Hepatocyte (in vitro differentiated cells): Measurements from ENCODE around the gene ATG10. TPM values are rescaled to one million over a fixed set of nuclear protein-coding genes. Genes with fewer than 3 reads are reported as not detected.

Experiments
- DNase-seq: peaks from one replicate; pipeline ENCODE4 v3.0.0-alpha.2; 2016; ENCODE audit warnings: low spot score
- H2AFZ ChIP-seq: fragments of 200-600 bp; sonication (generic); 2 replicates; pipeline ENCODE4 v1.6.0; 2016; ENCODE audit warnings: antibody characterized with exemption, mild to moderate bottlenecking
- H3K27ac ChIP-seq: fragments of 200-600 bp; sonication (generic); 2 replicates; pipeline ENCODE4 v1.5.1; 2016; ENCODE audit warnings: mild to moderate bottlenecking
- H3K27me3 ChIP-seq: fragments of 200-600 bp; sonication (generic); 2 replicates; pipeline ENCODE4 v1.6.1; 2016
- H3K36me3 ChIP-seq: fragments of 200-600 bp; sonication (generic); replicated peaks from 2 replicates; pipeline ENCODE4 v1.5.1; 2016; ENCODE audit warnings: low read depth; ENCODE audit not compliant: insufficient read depth
- H3K4me1 ChIP-seq: fragments of 200-600 bp; sonication (generic); 2 replicates; pipeline ENCODE4 v1.5.1; 2016; ENCODE audit warnings: mild to moderate bottlenecking, moderate library complexity; ENCODE audit not compliant: insufficient read depth
- H3K4me2 ChIP-seq: fragments of 200-600 bp; sonication (generic); 2 replicates; pipeline ENCODE4 v1.6.0; 2016
- H3K4me3 ChIP-seq: fragments of 200-600 bp; sonication (generic); 2 replicates; pipeline ENCODE4 v1.5.1; 2016; ENCODE audit warnings: mild to moderate bottlenecking
- H3K79me2 ChIP-seq: fragments of 200-600 bp; sonication (generic); 2 replicates; pipeline ENCODE4 v1.6.0; 2017; ENCODE audit warnings: mild to moderate bottlenecking
- H3K9me2 ChIP-seq: fragments of 200-600 bp; sonication (generic); replicated peaks from 2 replicates; pipeline ENCODE4 v1.6.0; 2017; ENCODE audit warnings: mild to moderate bottlenecking; ENCODE audit not compliant: insufficient read depth
- H3K9me3 ChIP-seq: fragments of 200-600 bp; sonication (generic); 2 replicates; pipeline ENCODE4 v1.5.1; 2016; ENCODE audit warnings: low read depth, mild to moderate bottlenecking
- H4K20me1 ChIP-seq: fragments of 200-600 bp; sonication (generic); 2 replicates; pipeline ENCODE4 v1.6.0; 2016; ENCODE audit warnings: mild to moderate bottlenecking; ENCODE audit not compliant: insufficient read depth, poor library complexity, severe bottlenecking
- CTCF ChIP-seq: fragments of 200-600 bp; sonication (generic); IDR thresholded peaks from 2 replicates; pipeline ENCODE4 v1.5.1; 2016; ENCODE audit warnings: antibody characterized with exemption, mild to moderate bottlenecking; ENCODE audit not compliant: poor library complexity
- EZH2 ChIP-seq: fragments of 200-600 bp; sonication (generic); IDR thresholded peaks from 2 replicates; pipeline ENCODE4 v1.6.1; 2016; ENCODE audit warnings: antibody characterized with exemption, mild to moderate bottlenecking, borderline replicate concordance
- EZH2phosphoT487 ChIP-seq: fragments of 200-600 bp; sonication (generic); IDR thresholded peaks from one replicate; pipeline ENCODE4 v1.6.1; 2018; ENCODE audit warnings: antibody characterized with exemption, mild to moderate bottlenecking, low read depth, moderate library complexity; ENCODE audit not compliant: unreplicated experiment, severe bottlenecking
- WGBS: methylation state at CpG from one replicate; pipeline ENCODE4 v1.1.6; 2016; ENCODE audit warnings: low lambda C conversion rate; ENCODE audit errors: missing lambda C conversion rate; 5-methylcytosine and 5-hydroxymethylcytosine counted together
- polyA plus RNA-seq: library from polyadenylated mRNA; unstranded; fragments of >200 nt; fragmentation: Nextera tagmentation; extraction: Ambion mirVana; gene quantifications from 2 replicates; pipeline ENCODE4 v1.2.1, GENCODE V29; 2016
- total RNA-seq: library from RNA; depleted of rRNA; stranded (reverse); fragments of >200 nt; gene quantifications from 2 replicates; pipeline ENCODE4 v1.2.3, GENCODE V29; 2014

Gene ATG10
- total and polyA plus RNA-seq, 2 experiments from 2014 or later: 11.8 to 13.0 TPM

GRCh38 chr5:82068723-82069122 is 96.9 kb downstream of the ATG10 start:
- no peaks in the 10 kb centered on the region for H3K4me1 ChIP-seq
- WGBS: 93% methylated on average over 2 of the region's 2 CpGs
- H3K27ac ChIP-seq: no peak overlapping the region
- H3K27me3 ChIP-seq: no peaks in the 10 kb centered on the region
- no peaks in the 10 kb centered on the region for H3K79me2 ChIP-seq
- H3K9me3 ChIP-seq: no peaks in the 10 kb centered on the region
- no peak overlapping the region for H2AFZ ChIP-seq
- no peaks in the 10 kb centered on the region for H3K36me3 ChIP-seq
- no peak overlapping the region for H3K4me3 ChIP-seq
- H3K4me2 ChIP-seq: no peak overlapping the region
- no peaks in the 10 kb centered on the region for H4K20me1 ChIP-seq
- no peak for DNase-seq
- H3K9me2 ChIP-seq: no peaks in the 10 kb centered on the region
- TF ChIP-seq EZH2phosphoT487 (no peak), EZH2 (no peak), CTCF (no peak)

GRCh38 chr5:82072138-82072537 is 100.3 kb downstream of the ATG10 start:
- no peak overlapping the region for H3K4me2 ChIP-seq
- H3K27ac ChIP-seq: no peak overlapping the region
- 49% methylated on average over 2 of the region's 2 CpGs for WGBS
- no peaks in the 10 kb centered on the region for H3K9me2 ChIP-seq
- no peaks in the 10 kb centered on the region for H3K36me3 ChIP-seq
- no peaks in the 10 kb centered on the region for H3K27me3 ChIP-seq
- H2AFZ ChIP-seq: no peak overlapping the region
- no peak overlapping the region for H3K4me3 ChIP-seq
- H4K20me1 ChIP-seq: no peaks in the 10 kb centered on the region
- TF ChIP-seq CTCF: no peak
- TF ChIP-seq EZH2: no peak
- no peaks in the 10 kb centered on the region for H3K79me2 ChIP-seq
- H3K4me1 ChIP-seq: no peaks in the 10 kb centered on the region
- H3K9me3 ChIP-seq: no peaks in the 10 kb centered on the region
- DNase-seq: no peak

- WGBS: 100% methylated on average over 1 of the region's 1 CpG
- no peaks in the 10 kb centered on the region for H3K79me2 ChIP-seq
- DNase-seq: no peak
- H3K9me2 ChIP-seq: no peaks in the 10 kb centered on the region
- H4K20me1 ChIP-seq: no peaks in the 10 kb centered on the region
- no peak overlapping the region for H3K4me3 ChIP-seq
- no peak overlapping the region for H3K27ac ChIP-seq
- no peaks in the 10 kb centered on the region for H3K9me3 ChIP-seq
- no peak overlapping the region for H3K4me2 ChIP-seq
- no peaks in the 10 kb centered on the region for H3K36me3 ChIP-seq
- H3K27me3 ChIP-seq: no peaks in the 10 kb centered on the region
- no peaks in the 10 kb centered on the region for H3K4me1 ChIP-seq
- H2AFZ ChIP-seq: no peak overlapping the region
- TF ChIP-seq EZH2phosphoT487 (no peak), CTCF (no peak), EZH2 (no peak)
These were observed 101.4 kb downstream of the ATG10 start for GRCh38 chr5:82073179-82073578.

GRCh38 chr5:82074950-82075349 is 103.1 kb downstream of the ATG10 start:
- Histone ChIP-seq H3K4me3 (no peak overlapping the region), H3K9me3 (no peaks in the 10 kb centered on the region), H3K4me2 (no peak overlapping the region), H3K4me1 (no peaks in the 10 kb centered on the region), H3K36me3 (no peaks in the 10 kb centered on the region), H3K27me3 (no peaks in the 10 kb centered on the region), H2AFZ (no peak overlapping the region), H3K9me2 (no peaks in the 10 kb centered on the region), H3K27ac (no peak overlapping the region), H4K20me1 (no peaks in the 10 kb centered on the region), H3K79me2 (no peaks in the 10 kb centered on the region)
- WGBS: 54% methylated on average over 2 of the region's 2 CpGs
- no peak for TF ChIP-seq EZH2phosphoT487
- no peak for TF ChIP-seq EZH2
- TF ChIP-seq CTCF: no peak
- DNase-seq: no peak
